Measurements from ENCODE around the gene PDE4D. TPM values are rescaled to one million over a fixed set of nuclear protein-coding genes. Genes with fewer than 3 reads are reported as not detected.

Gene PDE4D
- total RNA-seq, 1 donor from 2014 or later: 26.9 TPM

DNA sequence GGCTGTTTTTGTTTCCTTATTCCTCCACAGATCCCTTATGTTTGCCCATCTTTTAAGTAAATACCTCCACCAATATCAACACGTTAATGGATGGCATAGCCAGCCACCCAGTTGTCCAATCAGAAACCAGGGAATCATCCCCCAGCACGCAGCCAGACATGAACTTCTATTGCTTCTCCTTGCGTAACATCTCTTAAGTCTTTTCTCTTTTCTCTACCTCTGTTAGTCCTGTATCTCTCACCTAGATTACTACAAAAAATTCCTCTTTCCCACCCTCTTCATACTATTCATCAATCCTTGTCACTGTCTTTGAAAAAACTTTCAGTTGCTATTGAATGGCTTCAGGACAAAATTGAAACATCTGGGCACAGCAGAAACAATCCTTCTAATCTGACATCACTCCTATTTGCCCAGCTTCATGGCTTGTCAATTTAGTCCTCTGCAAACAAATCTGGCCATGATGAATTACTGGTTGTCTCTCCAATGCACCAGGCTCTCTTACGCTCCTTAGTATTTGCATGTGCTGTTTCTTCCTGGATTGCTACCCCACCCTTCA lies 961.4 kb downstream of the PDE4D start:
- no peak for DNase-seq (ENCODE audit: low read depth)

DNA sequence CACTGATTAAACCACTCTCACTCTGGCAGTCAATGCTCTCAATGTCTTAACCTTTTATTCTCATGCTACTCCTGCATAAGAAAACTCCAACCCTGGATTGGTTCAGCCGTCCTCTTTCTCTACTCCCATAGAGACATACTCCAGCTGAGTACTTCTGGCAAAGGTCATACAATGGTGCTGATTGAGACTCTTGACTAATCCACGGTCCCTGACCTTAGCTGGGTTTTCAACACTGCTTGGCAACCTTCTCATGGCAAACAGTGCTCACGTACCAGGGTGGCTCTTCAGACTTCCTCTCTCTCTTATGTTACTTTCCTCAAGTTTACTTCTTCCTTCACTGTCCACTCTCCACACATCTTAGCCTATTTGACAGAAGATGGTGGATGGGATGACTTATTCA lies 963.0 kb downstream of the PDE4D start:
- DNase-seq (ENCODE audit: low read depth): no peak

DNA sequence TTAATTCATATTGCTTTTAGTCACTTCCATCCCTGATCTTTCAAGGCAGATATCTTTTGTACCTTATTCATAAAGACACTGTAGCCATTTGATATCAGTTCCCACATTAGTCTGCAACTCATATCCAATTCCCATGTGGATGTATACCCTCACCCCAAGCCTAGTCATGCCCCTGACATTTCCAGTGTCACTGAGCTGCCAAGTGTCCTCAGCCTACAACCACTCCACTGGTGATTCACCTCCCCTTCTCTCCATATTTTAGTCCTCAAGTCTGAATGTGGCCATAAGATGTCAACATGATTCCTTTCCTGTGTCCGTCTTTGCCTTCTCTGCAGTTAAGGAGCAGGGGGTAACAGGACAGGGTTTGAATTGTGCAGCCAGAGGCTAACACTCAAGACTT lies 963.8 kb downstream of the PDE4D start:
- DNase-seq (ENCODE audit: low read depth): no peak

DNA sequence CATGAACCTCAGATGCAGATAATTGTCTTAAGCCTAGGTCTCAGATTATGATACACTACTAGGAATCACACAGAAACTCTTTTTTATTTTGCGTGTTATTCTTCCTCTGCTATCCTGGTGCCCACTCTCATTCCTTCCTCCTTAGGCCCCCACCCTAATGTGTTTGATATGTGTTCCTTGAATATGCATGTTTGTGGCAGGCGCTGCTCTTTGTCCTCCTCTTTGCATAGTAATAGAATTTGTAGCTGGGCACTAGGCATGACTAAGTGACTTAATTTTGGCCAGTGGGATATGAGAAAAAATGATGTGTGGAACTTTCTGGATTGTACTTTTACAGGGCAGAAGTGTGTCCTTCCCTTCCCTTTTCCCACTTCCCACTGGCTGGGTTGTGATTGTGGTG lies 965.6 kb downstream of the PDE4D start:
- no peak for DNase-seq (ENCODE audit: low read depth)

DNA sequence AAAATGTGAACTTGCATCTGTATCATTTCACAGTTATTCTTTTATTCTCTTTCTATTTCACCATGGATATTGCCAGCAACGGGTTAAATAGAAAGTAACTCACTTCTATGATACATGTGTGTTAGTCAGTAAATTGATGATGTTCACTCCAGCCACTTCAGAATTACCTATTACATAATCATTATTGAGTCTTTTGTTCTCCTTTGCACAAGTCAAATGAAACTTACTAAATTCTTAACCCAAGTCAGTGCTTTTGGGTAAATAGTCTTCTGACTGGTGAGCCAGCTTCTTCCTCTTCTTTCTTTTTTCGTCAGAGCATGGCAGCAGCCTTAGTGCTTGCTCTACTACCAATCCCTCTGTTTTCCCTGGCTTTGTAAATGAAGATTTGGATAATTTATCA lies 966.3 kb downstream of the PDE4D start:
- DNase-seq (ENCODE audit: low read depth): no peak

DNA sequence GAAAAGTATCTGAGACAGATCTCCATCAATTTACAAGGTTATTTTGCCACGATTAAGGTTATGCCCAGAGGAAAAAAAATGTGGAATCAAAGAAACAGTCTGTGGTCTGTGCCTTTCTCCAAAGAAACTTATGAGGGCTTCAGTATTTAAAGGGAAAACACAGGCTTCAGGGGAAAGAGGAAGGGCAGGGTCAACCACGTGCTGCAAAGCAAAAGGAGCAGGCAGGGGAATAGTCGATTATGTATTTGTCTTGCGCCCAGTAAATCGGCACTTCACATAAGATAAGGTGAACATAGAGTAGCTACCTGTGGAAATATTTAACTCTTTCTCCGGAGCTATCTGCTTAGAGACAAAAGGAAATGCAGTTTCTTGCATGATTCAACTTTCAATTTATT lies 967.0 kb downstream of the PDE4D start:
- DNase-seq (ENCODE audit: low read depth): no peak

DNA sequence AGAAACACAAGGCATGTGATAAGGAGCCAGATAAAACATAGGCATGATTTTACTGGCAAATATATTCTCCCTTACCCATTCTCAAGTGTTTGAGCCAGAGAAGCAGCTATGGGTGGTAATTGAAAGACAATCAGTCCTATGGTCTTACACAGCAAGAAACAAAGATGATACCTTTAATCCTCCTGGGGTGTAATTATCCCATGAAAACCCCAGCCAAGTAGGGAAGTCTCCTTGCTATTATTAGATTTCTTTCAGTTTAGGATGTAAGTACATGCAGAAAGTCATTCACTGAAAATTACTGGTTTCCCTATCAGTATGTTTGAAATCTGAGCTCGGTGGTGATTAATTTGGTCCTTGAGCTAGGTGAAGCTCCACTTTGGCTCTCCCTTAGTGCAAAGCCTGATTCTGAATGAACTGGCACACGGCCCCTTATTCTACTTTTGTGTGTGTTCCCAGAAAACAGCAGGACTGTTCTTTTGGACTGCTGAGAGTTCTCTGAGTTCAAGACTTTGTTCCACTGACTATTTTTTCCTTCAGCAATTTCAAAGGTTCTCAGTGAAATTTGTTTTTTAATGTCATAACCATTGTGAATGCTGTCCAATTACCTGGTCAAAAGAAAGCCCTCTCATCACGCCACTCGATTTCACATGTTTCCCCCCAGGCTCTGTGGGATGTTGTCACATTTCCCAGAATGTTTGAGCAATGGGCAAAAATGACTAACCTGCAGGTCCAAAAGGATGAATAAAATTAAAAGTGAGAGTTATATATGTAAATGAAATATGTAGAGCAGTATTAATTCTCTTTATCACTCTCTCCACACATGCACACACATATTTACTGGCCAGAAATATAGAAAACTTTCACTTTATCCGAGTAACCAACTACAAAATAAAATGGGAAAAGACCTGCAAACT lies 967.6 kb downstream of the PDE4D start:
- DNase-seq (ENCODE audit: low read depth): peak; percentile 28

DNA sequence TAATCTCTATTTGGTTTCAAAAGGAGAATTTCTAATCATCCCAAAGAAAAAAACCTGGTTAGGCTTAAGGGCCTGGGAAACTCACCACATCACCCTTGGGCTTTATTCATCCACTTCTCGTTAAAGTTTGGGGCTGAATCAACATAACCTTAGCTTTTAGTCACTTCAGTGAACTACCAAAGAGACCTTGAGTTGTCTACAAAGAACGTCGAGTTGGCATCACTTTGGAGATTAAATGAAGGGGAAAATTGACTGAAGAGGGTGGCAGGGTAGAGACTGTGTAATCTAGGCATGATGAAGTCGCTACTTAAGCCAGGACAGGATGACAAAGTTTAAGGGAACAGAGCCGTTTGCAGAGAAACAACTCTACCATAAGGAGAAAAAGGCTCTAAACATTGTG lies 969.2 kb downstream of the PDE4D start:
- no peak for DNase-seq (ENCODE audit: low read depth)

DNA sequence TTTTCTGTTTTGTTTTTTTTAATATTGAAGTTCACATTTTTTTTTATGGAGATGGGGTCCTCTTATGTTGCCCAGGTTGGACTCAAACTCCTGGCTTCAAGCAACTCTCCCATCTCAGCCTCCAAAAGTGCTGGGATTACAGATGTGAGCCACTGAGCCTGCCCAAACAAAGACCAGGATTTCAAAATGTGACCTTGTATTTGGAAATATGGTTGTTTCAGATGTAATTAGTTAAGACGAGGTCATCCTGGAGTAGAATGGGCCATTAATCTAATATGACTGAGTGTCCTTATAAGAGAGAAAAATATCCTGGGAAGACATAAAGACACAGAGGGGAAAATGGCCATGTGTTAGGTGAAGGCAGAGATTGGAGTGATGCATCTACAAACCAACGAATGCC lies 970.2 kb downstream of the PDE4D start:
- no peak for DNase-seq (ENCODE audit: low read depth)

DNA sequence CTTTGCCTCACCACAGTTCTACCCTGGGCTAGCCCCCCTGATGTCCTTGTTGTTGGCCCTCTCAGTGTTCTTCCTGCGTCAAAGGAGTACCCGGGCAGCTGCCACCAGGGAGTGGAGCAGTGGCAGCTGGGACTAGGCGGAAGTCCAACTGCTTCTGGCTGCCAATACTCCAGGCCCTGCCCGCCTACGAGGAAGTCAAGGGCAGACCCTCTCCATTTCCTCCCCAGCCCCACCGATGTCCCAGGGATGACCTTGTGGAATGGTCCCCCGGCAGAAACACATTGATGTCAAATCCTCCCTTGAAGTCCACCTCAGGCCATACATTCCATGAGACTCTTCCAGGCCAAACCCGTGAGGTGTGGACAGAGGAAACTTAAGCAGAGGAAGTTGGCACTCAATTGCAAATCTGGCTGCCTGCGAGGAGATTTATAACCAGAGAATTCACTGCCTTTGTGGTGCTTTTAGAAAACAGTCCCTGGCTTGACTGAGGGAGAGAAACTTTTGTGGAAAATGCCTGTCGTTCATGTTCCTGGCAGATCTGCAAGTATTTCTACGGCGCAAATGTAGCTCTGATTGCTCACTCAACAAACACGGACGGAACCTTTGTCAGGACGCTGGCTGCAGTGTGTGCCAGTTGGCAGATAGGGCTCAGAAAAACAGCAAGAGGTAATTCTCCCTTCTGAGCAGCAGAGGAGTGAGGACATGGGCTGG lies 970.9 kb downstream of the PDE4D start:
- DNase-seq (ENCODE audit: low read depth): no peak

DNA sequence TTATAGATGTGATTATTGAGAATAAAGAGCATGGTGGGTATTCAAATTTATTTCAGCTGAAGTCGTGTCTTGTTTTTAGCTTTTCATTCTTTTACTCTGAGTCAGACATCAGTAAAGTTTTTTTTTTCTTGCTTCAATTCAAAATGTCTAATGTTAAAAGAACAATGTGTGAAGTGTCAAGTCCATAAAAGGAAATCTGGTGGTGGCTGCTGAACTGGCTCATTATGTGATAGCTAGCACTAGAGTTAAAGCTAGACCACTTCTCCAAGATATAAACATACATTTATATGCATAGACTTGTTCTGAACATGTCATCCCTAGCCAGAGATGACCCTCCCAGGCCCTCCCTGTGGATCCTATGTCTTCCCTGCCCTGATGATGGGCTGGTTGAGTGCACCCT lies 972.4 kb downstream of the PDE4D start:
- peak; percentile 91 for DNase-seq (ENCODE audit: low read depth)

DNA sequence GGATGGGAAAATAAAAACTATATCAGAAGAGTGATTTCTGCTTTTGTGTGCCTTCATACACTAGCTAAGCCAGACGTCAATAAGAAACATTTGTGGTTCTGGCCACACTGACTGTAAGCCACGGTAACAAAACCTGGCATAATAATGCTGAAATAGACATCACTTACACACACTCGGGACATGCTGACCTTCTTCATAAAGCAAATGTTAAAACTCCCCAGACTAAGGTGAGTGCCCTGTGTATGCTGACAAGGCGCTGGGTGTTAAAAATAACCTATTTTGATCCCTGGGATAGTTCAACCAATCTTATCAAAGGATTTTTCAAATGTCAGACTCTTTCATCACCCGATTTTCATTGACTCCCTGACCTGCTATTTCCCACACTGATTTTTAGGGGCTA lies 973.7 kb downstream of the PDE4D start:
- DNase-seq (ENCODE audit: low read depth): no peak

Measured in renal cortical epithelial cell (primary cell).